GM19372 (cell line): ENCODE results near the gene ZNF496.
"Not testable (repeated sequence)": the region's sequence is repeated elsewhere in the genome, so short reads cannot be mapped to it uniquely, and the experiment has no call there.

ENCODE experiments used
- ATAC-seq: cut with Tn5 transposase; IDR thresholded peaks from one replicate; pipeline ENCODE4 v1.9.1; 2021; ENCODE audit warnings: mild to moderate bottlenecking, low read depth, moderate library complexity; ENCODE audit not compliant: unreplicated experiment

ZNF496 gene

GRCh38 chr1:247255772-247256171 is 75.9 kb downstream of the ZNF496 start, which contains the start of gene VN1R5:
Gene VN1R5, plus strand, starts transcription at chr1:247256072.
- ATAC-seq: not testable (repeated sequence)

GRCh38 chr1:247247568-247247967 is 84.1 kb downstream of the ZNF496 start:
- ATAC-seq: no peak
